ENCODE results near the gene MUC6.
"Not testable (repeated sequence)": the region's sequence is repeated elsewhere in the genome, so short reads cannot be mapped to it uniquely, and the experiment has no call there.

MUC6 gene

DNA sequence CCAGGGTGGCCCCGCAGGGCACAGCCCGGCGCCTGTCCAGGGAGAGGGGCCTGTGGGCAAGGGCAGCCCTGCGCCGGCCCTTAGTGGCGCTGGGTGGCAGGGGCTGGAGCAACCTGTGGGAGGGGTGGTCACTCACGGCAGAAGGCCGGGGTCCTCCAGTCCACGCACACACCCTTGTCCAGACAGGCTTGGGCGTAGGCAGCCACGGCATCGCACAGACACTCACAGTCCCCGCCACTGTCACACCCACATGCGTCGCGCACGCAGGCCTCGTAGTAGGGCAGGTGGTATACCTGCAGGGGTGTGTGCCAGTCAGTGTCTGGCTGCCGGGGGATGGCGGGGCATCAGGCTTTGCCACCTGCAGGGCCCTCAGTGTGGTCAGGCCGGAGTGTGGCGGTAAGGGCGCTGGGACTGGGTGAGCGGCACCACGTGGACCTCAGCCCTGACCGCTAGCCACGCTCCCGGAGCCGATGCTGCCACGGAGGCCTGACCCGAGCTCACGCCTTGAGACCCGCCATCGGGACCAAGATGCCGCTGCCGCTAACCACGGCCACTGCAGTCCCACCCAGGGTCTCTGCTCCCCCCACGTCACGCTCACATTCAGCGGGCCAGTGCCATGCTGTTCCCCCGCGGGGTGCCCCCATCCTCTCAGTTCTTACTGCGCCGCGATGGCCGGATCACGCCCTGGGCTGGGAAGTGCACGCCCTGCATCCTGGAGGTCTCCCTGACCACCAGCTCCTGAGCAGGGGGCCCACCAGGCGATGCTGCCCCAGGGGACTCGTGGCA lies 12.5 kb downstream of the MUC6 start:
- Histone ChIP-seq H3K36me3 (ENCODE audit: control insufficient read depth, low read depth, low read length) (no peaks in the 10 kb centered on the region), H3K9ac (ENCODE audit: low read length) (no peak overlapping the region), H3K9me3 (ENCODE audit: control insufficient read depth, low read depth, low read length) (no peaks in the 10 kb centered on the region)

DNA sequence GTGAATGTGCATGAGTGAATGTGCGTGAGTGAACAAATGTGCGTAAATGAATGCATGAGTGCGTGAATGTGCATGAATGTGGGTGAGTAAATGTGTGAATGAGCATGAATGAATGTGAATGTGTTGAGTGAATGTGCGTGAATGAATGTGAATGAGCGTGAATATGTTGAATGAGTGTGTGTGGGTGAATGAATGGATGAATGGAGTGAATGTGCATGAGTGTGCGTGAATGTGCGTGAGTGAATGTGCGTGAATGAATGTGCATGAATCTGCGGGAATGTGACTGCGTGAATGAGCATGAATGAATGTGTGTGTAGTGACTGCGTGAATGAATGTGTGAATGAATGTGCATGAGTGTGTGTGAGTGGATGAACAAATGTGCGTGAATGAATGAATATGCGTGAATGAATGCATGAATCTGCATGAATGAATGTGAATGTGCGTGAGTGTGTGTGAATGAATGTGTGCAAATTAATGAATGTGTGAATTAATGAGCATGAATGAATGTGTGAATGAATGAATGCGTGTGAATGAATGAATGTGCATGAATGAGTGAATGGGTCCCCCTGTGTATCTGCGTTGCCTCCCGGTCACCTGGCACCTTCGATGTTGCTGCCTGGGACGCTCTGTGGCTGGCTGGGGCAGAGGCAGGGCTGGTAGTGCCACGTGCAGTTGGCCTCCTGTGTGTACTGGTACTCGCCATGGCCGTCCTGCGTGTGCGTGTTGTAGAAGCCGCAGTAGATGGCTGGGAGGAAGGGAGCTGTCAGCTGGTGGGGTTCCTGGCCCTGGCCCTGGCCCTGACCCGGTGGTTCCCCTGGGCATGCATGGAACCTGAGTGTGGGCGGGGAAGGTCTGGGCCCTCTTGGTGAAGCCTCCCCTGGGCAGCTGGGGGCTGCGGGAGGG lies 13.4 kb downstream of the MUC6 start:
- Histone ChIP-seq H3K4me3 (ENCODE audit: low read length) (no peak overlapping the region), H3K9ac (ENCODE audit: low read length) (no peak overlapping the region), H3K27me3 (ENCODE audit: control insufficient read depth, insufficient read depth, low read length) (no peaks in the 10 kb centered on the region)

More for the DNA sequence above, 12.5 kb downstream of the MUC6 start:
- Histone ChIP-seq H3K27ac (ENCODE audit: low read length) (no peak overlapping the region), H3K4me3 (ENCODE audit: low read length) (no peak overlapping the region), H3K4me1 (ENCODE audit: control insufficient read depth, low read depth, low read length) (no peaks in the 10 kb centered on the region), H3K27me3 (ENCODE audit: control insufficient read depth, insufficient read depth, low read length) (no peaks in the 10 kb centered on the region)

DNA sequence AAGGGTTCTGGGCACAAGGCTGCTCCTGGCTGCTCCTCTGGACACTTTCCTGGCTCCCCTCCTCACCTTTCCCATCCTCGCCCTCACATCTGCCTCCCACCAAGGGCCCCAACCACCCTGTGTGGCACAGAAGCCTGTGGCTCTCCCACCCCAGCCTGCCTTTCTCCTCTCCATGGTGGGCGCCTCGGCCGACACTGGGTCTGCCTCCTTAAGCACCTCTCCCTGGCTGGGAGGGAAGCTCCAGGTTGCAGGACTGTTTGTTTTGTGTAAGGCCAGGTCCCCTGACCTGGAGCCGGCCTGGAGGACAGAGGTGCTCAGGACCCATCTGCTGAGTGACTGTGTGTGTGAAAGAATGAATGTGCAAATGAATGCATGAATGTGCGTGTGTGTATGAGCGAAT lies 14.1 kb downstream of the MUC6 start:
- H3K36me3 ChIP-seq (ENCODE audit: control insufficient read depth, low read depth, low read length), result no peaks in the 10 kb centered on the region
- no peaks in the 10 kb centered on the region for H3K9me3 ChIP-seq (ENCODE audit: control insufficient read depth, low read depth, low read length)
- H3K27ac ChIP-seq (ENCODE audit: low read length), result no peak overlapping the region
- no peak overlapping the region for H3K9ac ChIP-seq (ENCODE audit: low read length)
- H3K4me1 ChIP-seq (ENCODE audit: control insufficient read depth, low read depth, low read length), result no peaks in the 10 kb centered on the region
- no peaks in the 10 kb centered on the region for H3K27me3 ChIP-seq (ENCODE audit: control insufficient read depth, insufficient read depth, low read length)
- H3K4me3 ChIP-seq (ENCODE audit: low read length), result no peak overlapping the region

More for the DNA sequence above, 13.4 kb downstream of the MUC6 start:
- no peaks in the 10 kb centered on the region for H3K9me3 ChIP-seq (ENCODE audit: control insufficient read depth, low read depth, low read length)
- H3K27ac ChIP-seq (ENCODE audit: low read length), result no peak overlapping the region
- no peaks in the 10 kb centered on the region for H3K36me3 ChIP-seq (ENCODE audit: control insufficient read depth, low read depth, low read length)
- H3K4me1 ChIP-seq (ENCODE audit: control insufficient read depth, low read depth, low read length), result no peaks in the 10 kb centered on the region

DNA sequence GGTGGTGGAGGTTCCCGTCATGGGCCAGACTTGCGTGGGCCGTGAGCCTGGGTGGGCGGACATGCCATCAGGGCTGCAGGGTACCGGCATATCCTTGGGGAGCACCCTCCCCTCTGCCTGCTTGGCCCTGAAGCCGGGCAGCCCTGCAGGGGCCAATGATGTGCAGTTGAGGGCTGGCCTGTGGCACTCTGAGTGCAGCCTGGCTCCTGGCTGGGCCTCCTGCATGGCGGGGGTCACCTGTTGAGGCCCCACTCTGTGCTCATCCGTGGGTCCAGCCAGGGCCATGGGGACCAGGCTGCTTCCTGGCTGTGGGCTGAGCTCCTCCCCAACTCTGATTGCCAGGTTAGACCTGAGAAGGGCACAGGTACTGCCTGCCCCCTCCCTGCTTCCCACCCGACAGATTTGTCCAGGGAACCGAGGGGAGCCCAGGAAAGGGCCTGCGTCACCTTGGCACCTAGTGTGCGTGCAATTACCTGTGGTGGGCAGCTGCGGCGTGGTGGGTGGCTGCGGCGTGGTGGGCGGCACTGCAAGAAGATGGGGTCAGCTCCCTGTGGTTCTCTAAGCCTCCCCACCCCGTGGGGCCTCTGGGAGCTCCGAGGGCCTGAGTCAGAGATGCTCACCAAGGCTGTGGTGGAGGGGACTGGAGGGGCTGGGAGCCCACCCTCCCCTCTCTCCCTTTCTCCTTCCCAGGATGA lies 16.2 kb downstream of the MUC6 start:
- no peaks in the 10 kb centered on the region for H3K9me3 ChIP-seq (ENCODE audit: control insufficient read depth, low read depth, low read length)
- no peak overlapping the region for H3K9ac ChIP-seq (ENCODE audit: low read length)
- H3K27ac ChIP-seq (ENCODE audit: low read length), result no peak overlapping the region
- H3K4me3 ChIP-seq (ENCODE audit: low read length), result no peak overlapping the region
- H3K27me3 ChIP-seq (ENCODE audit: control insufficient read depth, insufficient read depth, low read length), result no peaks in the 10 kb centered on the region
- H3K36me3 ChIP-seq (ENCODE audit: control insufficient read depth, low read depth, low read length), result no peaks in the 10 kb centered on the region
- no peaks in the 10 kb centered on the region for H3K4me1 ChIP-seq (ENCODE audit: control insufficient read depth, low read depth, low read length)

DNA sequence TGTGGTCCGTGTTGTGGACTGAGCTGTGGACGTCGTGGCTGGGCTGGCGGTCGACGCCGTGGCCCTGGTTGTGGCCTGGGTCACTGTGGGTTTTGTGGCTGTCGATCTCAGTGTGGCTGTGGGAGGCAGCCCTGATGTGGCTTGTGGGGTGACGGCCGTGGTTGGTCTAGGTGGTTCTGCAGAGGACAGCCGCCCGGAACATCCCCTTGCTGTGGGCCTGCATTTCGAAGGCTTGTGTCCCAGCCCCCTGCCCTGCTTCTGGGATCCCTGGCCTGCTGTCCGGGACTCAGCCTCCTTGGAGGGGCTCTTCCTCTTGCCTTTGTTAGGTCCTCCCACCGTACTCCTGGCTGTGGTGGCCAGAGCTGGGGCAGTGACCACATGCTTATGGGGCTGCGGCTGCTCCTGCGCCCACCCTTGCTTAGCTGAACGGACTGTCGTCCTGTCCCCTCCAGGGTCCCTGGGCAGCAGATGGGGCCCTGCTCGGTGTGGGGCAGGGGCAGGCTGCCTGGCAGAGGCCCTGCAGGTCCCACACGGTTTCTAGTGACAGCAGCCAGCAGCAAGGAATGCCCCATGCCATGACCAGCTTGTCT lies 17.1 kb downstream of the MUC6 start:
- Histone ChIP-seq H3K4me3 (ENCODE audit: low read length) (no peak overlapping the region), H3K9ac (ENCODE audit: low read length) (no peak overlapping the region), H3K27me3 (ENCODE audit: control insufficient read depth, insufficient read depth, low read length) (no peaks in the 10 kb centered on the region), H3K4me1 (ENCODE audit: control insufficient read depth, low read depth, low read length) (no peaks in the 10 kb centered on the region), H3K36me3 (ENCODE audit: control insufficient read depth, low read depth, low read length) (no peaks in the 10 kb centered on the region), H3K27ac (ENCODE audit: low read length) (no peak overlapping the region), H3K9me3 (ENCODE audit: control insufficient read depth, low read depth, low read length) (no peaks in the 10 kb centered on the region)

DNA sequence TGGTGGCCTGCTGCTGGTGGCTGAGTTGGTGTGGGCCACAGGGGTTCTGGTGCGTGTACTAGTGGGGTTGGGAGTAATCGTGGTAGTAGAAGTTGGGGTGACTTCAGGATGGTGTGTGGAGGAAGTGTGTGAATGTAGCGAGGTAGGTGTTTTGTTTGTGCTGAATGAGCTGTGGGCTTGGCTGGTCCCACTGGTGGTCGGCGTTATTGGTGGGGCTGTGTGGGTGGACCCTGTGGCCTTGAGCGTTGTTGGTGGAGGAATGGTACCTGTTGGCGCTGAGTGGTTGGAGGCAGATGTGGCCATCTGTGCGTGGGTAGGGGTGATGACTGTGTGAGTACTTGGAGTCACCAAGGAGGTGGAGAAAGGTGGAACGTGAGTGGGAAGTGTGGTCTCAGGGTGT lies 18.4 kb downstream of the MUC6 start:
- no peaks in the 10 kb centered on the region for H3K4me1 ChIP-seq (ENCODE audit: control insufficient read depth, low read depth, low read length)
- no peaks in the 10 kb centered on the region for H3K9me3 ChIP-seq (ENCODE audit: control insufficient read depth, low read depth, low read length)
- H3K4me3 ChIP-seq (ENCODE audit: low read length), result no peak overlapping the region
- H3K27me3 ChIP-seq (ENCODE audit: control insufficient read depth, insufficient read depth, low read length), result no peaks in the 10 kb centered on the region
- no peaks in the 10 kb centered on the region for H3K36me3 ChIP-seq (ENCODE audit: control insufficient read depth, low read depth, low read length)
- H3K27ac ChIP-seq (ENCODE audit: low read length), result no peak overlapping the region
- no peak overlapping the region for H3K9ac ChIP-seq (ENCODE audit: low read length)

DNA sequence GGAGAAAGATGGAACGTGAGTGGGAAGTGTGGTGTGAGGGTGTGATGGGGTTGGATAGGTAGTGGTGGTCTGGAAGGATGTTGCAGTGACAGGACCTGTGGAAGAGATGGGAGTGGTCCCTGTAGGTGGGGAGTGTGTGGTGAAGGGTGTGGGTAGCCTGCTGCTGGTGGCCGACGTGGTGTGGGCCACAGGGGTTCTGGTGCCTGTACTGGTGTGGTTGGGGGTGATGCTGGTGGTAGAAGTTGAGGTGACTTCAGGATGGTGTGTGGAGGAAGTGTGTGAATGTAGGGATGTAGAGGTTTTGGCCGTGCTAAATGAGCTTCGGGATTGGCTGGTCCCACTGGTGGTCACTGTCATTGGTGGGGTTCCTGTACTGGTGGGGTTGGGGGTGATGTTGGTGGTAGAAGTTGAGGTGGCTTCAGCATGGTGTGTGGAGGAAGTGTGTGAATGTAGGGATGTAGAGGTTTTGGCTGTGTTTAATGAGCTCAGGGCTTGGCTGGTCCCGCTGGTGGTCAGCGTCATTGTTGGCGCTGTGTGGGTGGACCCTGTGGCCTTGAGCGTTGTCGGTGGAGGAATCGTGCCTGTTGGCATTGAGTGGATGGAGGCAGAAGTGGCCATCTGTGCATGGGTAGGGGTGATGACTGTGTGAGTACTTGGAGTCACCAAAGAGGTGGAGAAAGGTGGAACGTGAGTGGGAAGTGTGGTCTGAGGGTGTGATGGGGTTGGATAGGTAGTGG lies 19.1 kb downstream of the MUC6 start:
- no peaks in the 10 kb centered on the region for H3K27me3 ChIP-seq (ENCODE audit: control insufficient read depth, insufficient read depth, low read length)
- no peaks in the 10 kb centered on the region for H3K4me1 ChIP-seq (ENCODE audit: control insufficient read depth, low read depth, low read length)
- no peaks in the 10 kb centered on the region for H3K36me3 ChIP-seq (ENCODE audit: control insufficient read depth, low read depth, low read length)
- H3K27ac ChIP-seq (ENCODE audit: low read length), result no peak overlapping the region
- H3K9me3 ChIP-seq (ENCODE audit: control insufficient read depth, low read depth, low read length), result no peaks in the 10 kb centered on the region
- H3K9ac ChIP-seq (ENCODE audit: low read length), result no peak overlapping the region
- no peak overlapping the region for H3K4me3 ChIP-seq (ENCODE audit: low read length)

DNA sequence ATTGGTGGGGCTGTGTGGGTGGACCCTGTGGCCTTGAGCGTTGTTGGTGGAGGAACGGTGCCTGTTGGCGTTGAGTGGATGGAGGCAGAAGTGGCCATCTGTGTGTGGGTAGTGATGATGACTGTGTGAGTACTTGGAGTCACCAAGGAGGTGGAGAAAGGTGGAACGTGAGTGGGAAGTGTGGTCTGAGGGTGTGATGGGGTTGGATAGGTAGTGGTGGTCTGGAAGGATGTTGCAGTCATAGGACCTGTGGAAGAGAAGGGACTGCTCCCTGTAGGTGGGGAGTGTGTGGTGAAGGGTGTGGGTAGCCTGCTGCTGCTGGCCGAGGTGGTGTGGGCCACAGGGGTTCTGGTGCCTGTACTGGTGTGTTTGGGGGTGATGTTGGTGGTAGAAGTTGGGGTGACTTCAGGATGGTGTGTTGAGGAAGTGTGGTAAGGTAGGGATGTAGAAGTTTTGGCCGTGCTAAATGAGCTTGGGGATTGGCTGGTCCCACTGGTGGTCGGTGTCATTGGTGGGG lies 19.9 kb downstream of the MUC6 start:
- not testable (repeated sequence) for H3K9me3 ChIP-seq (ENCODE audit: control insufficient read depth, low read depth, low read length); H3K4me1 ChIP-seq (ENCODE audit: control insufficient read depth, low read depth, low read length); H3K9ac ChIP-seq (ENCODE audit: low read length); H3K27ac ChIP-seq (ENCODE audit: low read length); H3K27me3 ChIP-seq (ENCODE audit: control insufficient read depth, insufficient read depth, low read length); H3K4me3 ChIP-seq (ENCODE audit: low read length); H3K36me3 ChIP-seq (ENCODE audit: control insufficient read depth, low read depth, low read length)

DNA sequence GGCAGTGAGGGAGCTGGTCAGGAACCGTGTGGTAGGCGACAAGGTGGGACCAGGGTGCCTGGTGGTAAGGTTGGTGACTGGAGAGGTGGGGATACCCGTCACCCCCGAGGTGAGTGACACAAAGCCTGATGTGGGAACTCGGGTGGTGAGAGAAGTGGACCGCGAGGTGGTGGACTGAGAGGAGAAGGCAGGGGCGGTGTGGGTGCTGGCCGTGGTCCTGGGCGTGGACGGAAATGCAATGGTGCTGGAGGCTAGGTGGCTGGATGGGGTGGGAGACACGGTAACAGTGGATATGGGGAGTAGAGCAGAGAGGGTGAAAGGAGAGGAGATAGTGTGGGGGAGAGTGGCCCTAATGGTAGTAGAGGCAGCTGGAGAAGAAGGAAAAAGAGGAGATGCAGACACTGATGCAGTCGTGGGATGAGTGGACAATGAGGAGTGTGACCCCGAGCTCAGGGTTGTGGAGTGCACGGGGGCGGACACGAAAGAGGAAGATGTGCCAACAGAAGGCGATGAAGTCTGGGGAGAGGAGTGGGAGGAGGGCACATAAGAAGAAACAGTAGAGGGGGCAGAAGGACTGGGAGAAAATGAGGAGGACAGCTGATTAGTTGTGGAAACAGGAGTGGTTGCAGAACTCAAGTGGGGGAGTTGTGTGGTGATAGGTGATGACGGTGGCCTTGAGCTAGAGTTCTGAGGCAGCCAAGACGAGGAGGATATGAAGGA lies 20.5 kb downstream of the MUC6 start:
- H3K27ac ChIP-seq (ENCODE audit: low read length), result no peak overlapping the region
- no peak overlapping the region for H3K9ac ChIP-seq (ENCODE audit: low read length)
- no peak overlapping the region for H3K4me3 ChIP-seq (ENCODE audit: low read length)
- H3K36me3 ChIP-seq (ENCODE audit: control insufficient read depth, low read depth, low read length), result peaks cover 7% of the 10 kb centered on the region
- no peaks in the 10 kb centered on the region for H3K9me3 ChIP-seq (ENCODE audit: control insufficient read depth, low read depth, low read length)
- H3K4me1 ChIP-seq (ENCODE audit: control insufficient read depth, low read depth, low read length), result no peaks in the 10 kb centered on the region
- no peaks in the 10 kb centered on the region for H3K27me3 ChIP-seq (ENCODE audit: control insufficient read depth, insufficient read depth, low read length)

DNA sequence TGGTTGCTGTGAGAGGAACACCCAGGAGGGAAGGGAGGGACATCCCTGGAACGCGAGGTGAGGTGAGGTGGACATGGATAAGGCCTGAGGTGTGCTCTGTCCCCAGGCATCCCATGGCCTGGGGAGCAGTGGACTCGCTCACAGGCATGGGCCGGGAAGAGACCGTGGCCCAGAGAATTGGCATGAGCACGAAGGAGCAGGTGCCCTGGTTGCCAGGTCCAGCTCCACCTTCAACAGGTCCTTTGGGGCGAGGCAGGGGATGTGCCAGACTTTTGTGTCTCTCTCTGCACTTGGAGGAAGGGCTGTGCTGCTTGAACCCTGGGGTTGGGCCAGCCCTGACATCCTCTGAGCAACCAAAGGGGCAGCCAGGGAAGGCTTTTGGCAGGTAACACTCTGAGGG lies 21.5 kb downstream of the MUC6 start:
- Histone ChIP-seq H3K4me1 (ENCODE audit: control insufficient read depth, low read depth, low read length) (no peaks in the 10 kb centered on the region), H3K9me3 (ENCODE audit: control insufficient read depth, low read depth, low read length) (no peaks in the 10 kb centered on the region), H3K27me3 (ENCODE audit: control insufficient read depth, insufficient read depth, low read length) (no peaks in the 10 kb centered on the region), H3K9ac (ENCODE audit: low read length) (no peak overlapping the region), H3K27ac (ENCODE audit: low read length) (no peak overlapping the region), H3K36me3 (ENCODE audit: control insufficient read depth, low read depth, low read length) (peaks cover 15% of the 10 kb centered on the region), H3K4me3 (ENCODE audit: low read length) (no peak overlapping the region)

Data from iPS-18a (cell line).